BJ (cell line): ENCODE results near the gene CACNA2D3. TPM values are rescaled to one million over a fixed set of nuclear protein-coding genes. Genes with fewer than 3 reads are reported as not detected.

Source experiments
- CTCF ChIA-PET: fragments of 350-600 bp; formaldehyde crosslinking; extraction: SDS; loops from one replicate; lab custom pipeline; 2021; ENCODE audit warnings: antibody characterized with exemption, inconsistent platforms; lab: Yijun Ruan, JAX
- POLR2A ChIA-PET: fragments of 300-600 bp; sonication (Branson Sonifier 250); formaldehyde crosslinking; extraction: SDS; loops from one replicate; lab custom pipeline; 2021; ENCODE audit warnings: antibody characterized with exemption; lab: Charles Lee
- DNase-seq: peaks from one replicate; pipeline ENCODE4 v3.0.0-alpha.2; 2011; ENCODE audit warnings: low read depth
- H3K27me3 ChIP-seq: 2 replicates; pipeline ENCODE4 v1.6.0; 2011; ENCODE audit warnings: low read length; ENCODE audit not compliant: control insufficient read depth, insufficient read depth
- H3K36me3 ChIP-seq: 2 replicates; pipeline ENCODE4 v1.5.1; 2011; ENCODE audit warnings: low read length; ENCODE audit not compliant: control insufficient read depth, insufficient read depth
- H3K4me3 ChIP-seq: 2 replicates; pipeline ENCODE4 v1.5.1; 2011; ENCODE audit warnings: low read depth, mild to moderate bottlenecking, control low read depth, low read length
- CTCF ChIP-seq: IDR thresholded peaks from 2 replicates; pipeline ENCODE4 v1.5.1; 2011; ENCODE audit warnings: low read depth, mild to moderate bottlenecking, control low read depth, inconsistent platforms, low read length, moderate library complexity; ENCODE audit not compliant: insufficient read depth
- polyA plus RNA-seq: library from polyadenylated mRNA; depleted of rRNA; stranded (reverse); fragments of >200 nt; gene quantifications from 2 replicates; pipeline ENCODE4 v1.2.3, GENCODE V29; 2011

CACNA2D3 gene
- polyA plus RNA-seq, 1 experiment, result 0.56 TPM

GRCh38 chr3:54163441-54163840 is 41.1 kb downstream of the CACNA2D3 start:
- POLR2A ChIA-PET, result no interaction called here
- DNase-seq, result no peak

GRCh38 chr3:54164192-54164975 is 42.0 kb downstream of the CACNA2D3 start:
- H3K4me3 ChIP-seq, result no peak overlapping the region

More at GRCh38 chr3:54163441-54163840, 41.1 kb downstream of the CACNA2D3 start:
- H3K27me3 ChIP-seq, result no peaks in the 10 kb centered on the region
- H3K36me3 ChIP-seq, result no peaks in the 10 kb centered on the region
- CTCF ChIA-PET, result no interaction called here
- H3K4me3 ChIP-seq, result no peak overlapping the region
- TF ChIP-seq CTCF, result no peak

GRCh38 chr3:54165865-54166264 is 43.5 kb downstream of the CACNA2D3 start:
- Histone ChIP-seq H3K4me3 (no peak overlapping the region), H3K27me3 (no peaks in the 10 kb centered on the region), H3K36me3 (no peaks in the 10 kb centered on the region)
- DNase-seq, result no peak
- POLR2A ChIA-PET, result no interaction called here
- no peak for TF ChIP-seq CTCF
- CTCF ChIA-PET, result interaction anchor here (0.7 kb wide), 1 partner anchor 13 kb away, joined by 3 read pairs; no protein-coding TSS in a partner anchor

More at GRCh38 chr3:54164192-54164975, 42.0 kb downstream of the CACNA2D3 start:
- DNase-seq, result no peak
- H3K36me3 ChIP-seq, result no peaks in the 10 kb centered on the region
- ChIA-PET CTCF (no interaction called here), POLR2A (no interaction called here)
- no peak for TF ChIP-seq CTCF
- no peaks in the 10 kb centered on the region for H3K27me3 ChIP-seq

- Histone ChIP-seq H3K4me3 (no peak overlapping the region), H3K36me3 (no peaks in the 10 kb centered on the region), H3K27me3 (no peaks in the 10 kb centered on the region)
- TF ChIP-seq CTCF, result no peak
- DNase-seq, result no peak
- POLR2A ChIA-PET, result no interaction called here
- CTCF ChIA-PET, result no interaction called here
These were observed 45.6 kb downstream of the CACNA2D3 start for GRCh38 chr3:54167999-54168398.

GRCh38 chr3:54168451-54168850 is 46.1 kb downstream of the CACNA2D3 start:
- no peak for TF ChIP-seq CTCF
- Histone ChIP-seq H3K27me3 (no peaks in the 10 kb centered on the region), H3K36me3 (no peaks in the 10 kb centered on the region), H3K4me3 (no peak overlapping the region)
- no peak for DNase-seq
- ChIA-PET POLR2A (no interaction called here), CTCF (no interaction called here)
